Measurements from ENCODE around the gene PHF20. TPM values are rescaled to one million over a fixed set of nuclear protein-coding genes. Genes with fewer than 3 reads are reported as not detected.
A peak's percentile ranks its signal among the peaks of the same experiment; 100 is the strongest.
"Not testable (repeated sequence)": the region's sequence is repeated elsewhere in the genome, so short reads cannot be mapped to it uniquely, and the experiment has no call there.

PHF20 gene
- total RNA-seq, 3 donors from 2014 or later = 47.7 to 59.4 (median 48.8) TPM

DNA sequence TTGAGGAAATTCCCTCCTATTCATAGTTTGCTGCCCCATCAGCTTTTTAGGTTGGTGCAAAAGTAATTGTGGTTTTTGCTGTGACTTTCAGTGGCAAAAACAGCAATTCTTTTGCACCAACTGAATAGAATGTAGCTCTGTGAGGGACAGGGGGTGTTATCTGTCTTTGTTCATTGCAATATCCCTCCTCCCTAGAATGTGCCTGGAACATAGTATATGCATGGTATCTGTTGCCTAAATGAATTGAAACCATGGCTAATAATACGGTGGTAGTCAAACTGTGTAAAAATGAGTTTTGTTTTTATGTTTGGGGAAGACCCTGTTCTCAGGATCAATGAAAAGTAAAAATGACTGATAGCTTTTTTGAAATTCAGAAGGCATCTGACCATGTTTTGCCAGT is 137.4 kb downstream of the PHF20 start:
- Mint-ChIP-seq H3K36me3 (ENCODE audit: insufficient read depth) (peaks cover 44% of the 10 kb centered on the region), H3K4me3 (no peak overlapping the region), H3K9me3 (no peaks in the 10 kb centered on the region), H3K27me3 (ENCODE audit: low read depth) (no peaks in the 10 kb centered on the region), H3K4me1 (ENCODE audit: low read depth) (peaks cover 19% of the 10 kb centered on the region)
- ATAC-seq (peak; percentile 80 to 83), DNase-seq (no peak)

DNA sequence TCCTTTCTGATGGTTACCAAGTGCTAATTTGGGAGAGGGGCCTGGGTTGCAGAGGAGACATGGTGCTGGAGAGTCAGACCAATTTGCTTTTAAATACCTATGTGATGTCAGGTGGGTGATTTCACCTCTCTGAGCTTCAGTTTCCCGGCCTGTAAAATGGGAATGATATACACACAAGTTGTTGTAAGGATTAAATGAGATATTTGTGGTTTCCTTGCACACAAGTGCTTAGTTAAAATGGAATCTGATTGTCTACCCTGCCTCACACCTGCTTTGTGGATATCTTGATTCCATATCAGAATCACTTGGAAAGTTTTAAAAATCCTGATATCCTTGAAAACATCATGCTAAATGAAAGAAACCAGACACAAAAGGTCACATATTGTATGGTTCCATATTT is 138.0 kb downstream of the PHF20 start:
- no peak for DNase-seq
- Mint-ChIP-seq H3K27me3 (ENCODE audit: low read depth) (no peaks in the 10 kb centered on the region), H3K9me3 (no peaks in the 10 kb centered on the region), H3K4me3 (no peak overlapping the region), H3K36me3 (ENCODE audit: insufficient read depth) (peaks cover 44% of the 10 kb centered on the region), H3K4me1 (ENCODE audit: low read depth) (peaks cover 17% of the 10 kb centered on the region)
- ATAC-seq = no peak

DNA sequence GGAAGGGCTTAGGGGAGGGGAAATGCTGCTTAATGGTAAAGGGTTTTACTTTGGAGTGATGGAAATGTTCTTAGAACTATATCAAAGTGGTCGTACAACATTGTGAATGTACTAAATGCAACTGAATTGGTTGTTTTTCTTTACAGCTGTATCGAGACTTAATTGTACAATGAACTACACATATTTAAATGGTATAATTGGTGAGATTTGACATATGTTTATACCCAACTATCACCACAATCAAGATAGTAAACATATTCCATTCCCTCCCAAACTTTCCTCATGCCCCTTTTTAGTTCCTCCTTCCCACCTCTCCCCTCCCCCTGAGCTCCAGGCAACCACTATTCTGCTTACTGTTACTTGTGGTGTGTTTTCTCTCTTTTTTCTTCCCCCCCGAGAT is 138.4 kb downstream of the PHF20 start:
- no peaks in the 10 kb centered on the region for H3K27me3 Mint-ChIP-seq (ENCODE audit: low read depth)
- peaks cover 40% of the 10 kb centered on the region for H3K36me3 Mint-ChIP-seq (ENCODE audit: insufficient read depth)
- peaks cover 17% of the 10 kb centered on the region for H3K4me1 Mint-ChIP-seq (ENCODE audit: low read depth)
- ATAC-seq (no peak), DNase-seq (no peak)
- no peaks in the 10 kb centered on the region for H3K9me3 Mint-ChIP-seq
- H3K4me3 Mint-ChIP-seq = no peak overlapping the region

DNA sequence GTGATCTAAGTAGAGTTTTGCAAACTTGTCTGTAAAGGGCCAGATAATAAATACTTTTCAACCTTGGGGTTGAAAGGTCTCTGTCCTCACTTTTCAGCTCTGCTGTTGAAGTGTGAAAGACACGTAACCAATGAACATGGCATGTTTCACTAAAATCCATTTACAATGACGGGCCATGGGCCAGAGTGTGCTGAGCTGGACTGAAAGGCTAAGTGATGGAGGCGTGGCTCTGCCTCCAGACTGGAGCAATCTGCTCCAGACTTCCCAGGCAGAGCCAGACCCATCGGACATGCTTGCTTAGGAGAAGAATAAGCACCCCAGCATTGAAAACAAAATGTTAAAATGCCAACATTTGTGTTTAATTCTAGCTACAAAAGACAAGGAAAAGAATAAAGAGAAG is 141.1 kb downstream of the PHF20 start:
- Mint-ChIP-seq H3K9me3 (no peaks in the 10 kb centered on the region), H3K36me3 (ENCODE audit: insufficient read depth) (peaks cover 37% of the 10 kb centered on the region), H3K4me3 (no peak overlapping the region)

DNA sequence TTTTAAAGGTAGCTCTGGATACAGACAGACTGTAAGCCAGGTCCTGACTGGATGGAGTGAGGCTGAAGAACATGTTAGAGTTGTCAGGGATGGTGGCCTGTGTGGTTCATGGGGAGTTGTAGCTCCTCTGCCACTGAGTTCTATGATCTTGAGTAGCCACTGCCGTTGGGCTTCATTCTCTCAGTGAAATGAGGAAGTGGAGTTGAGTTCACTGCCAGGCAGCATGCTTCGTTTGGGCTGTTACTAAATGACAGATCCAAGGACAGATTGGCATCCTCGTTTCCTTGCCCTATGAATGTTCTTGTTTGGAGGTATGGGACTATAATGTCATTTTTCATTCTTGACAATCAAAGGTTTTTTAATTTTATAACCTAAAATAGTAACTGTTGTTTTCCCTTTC is 145.3 kb downstream of the PHF20 start:
- DNase-seq (no peak), ATAC-seq (no peak)

More for the DNA sequence above, 141.1 kb downstream of the PHF20 start:
- Mint-ChIP-seq H3K27me3 (ENCODE audit: low read depth) (no peaks in the 10 kb centered on the region), H3K4me1 (ENCODE audit: low read depth) (peaks cover 13% of the 10 kb centered on the region)
- DNase-seq = no peak
- no peak for ATAC-seq

DNA sequence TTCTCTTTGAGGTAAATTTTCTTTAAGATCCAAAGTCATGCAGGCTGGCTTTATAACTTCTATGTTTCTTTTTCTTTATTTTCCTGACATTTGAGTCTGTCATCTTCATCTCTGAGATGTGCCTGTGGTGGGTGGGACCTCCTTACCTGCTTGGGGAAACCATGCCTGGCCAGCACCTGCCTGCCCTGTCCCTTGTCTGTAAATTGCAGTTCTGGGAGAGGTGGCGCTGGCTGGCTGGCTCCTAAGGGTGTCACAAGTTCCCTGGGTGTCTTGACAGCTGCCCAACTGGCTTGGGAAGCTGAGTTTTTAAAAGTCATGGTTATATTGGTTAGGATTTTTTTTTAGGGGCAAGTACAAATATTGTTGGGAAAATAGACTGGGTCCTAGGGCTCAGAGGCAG is 146.2 kb downstream of the PHF20 start:
- ATAC-seq = no peak
- peaks cover 29% of the 10 kb centered on the region for H3K36me3 Mint-ChIP-seq (ENCODE audit: insufficient read depth)
- no peak for DNase-seq
- no peaks in the 10 kb centered on the region for H3K9me3 Mint-ChIP-seq
- no peaks in the 10 kb centered on the region for H3K27me3 Mint-ChIP-seq (ENCODE audit: low read depth)
- no peak overlapping the region for H3K4me3 Mint-ChIP-seq
- H3K4me1 Mint-ChIP-seq (ENCODE audit: low read depth) = no peaks in the 10 kb centered on the region

More for the DNA sequence above, 145.3 kb downstream of the PHF20 start:
- no peaks in the 10 kb centered on the region for H3K27me3 Mint-ChIP-seq (ENCODE audit: low read depth)
- no peaks in the 10 kb centered on the region for H3K9me3 Mint-ChIP-seq
- peaks cover 35% of the 10 kb centered on the region for H3K36me3 Mint-ChIP-seq (ENCODE audit: insufficient read depth)
- no peak overlapping the region for H3K4me3 Mint-ChIP-seq
- H3K4me1 Mint-ChIP-seq (ENCODE audit: low read depth) = no peaks in the 10 kb centered on the region

DNA sequence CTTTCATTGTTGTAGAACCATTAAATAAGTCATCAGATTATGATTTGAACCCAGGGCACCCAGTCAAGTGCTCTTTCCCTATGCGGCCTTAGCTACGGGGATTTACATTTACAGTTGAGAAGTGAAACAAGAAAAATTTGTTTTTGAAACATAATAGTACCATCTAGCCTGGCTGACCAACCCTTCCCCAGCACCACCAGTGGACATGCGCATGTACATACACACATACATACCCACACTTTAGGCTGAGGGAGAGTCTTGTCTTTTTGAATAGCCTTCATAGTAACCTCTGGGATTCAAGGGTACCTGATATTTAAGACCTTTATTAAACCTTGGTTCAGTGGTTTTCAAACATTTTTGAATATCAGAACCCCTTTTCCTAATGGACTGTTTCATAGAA is 148.7 kb downstream of the PHF20 start:
- no peak for ATAC-seq
- Mint-ChIP-seq H3K4me1 (ENCODE audit: low read depth) (no peaks in the 10 kb centered on the region), H3K9me3 (no peaks in the 10 kb centered on the region)

DNA sequence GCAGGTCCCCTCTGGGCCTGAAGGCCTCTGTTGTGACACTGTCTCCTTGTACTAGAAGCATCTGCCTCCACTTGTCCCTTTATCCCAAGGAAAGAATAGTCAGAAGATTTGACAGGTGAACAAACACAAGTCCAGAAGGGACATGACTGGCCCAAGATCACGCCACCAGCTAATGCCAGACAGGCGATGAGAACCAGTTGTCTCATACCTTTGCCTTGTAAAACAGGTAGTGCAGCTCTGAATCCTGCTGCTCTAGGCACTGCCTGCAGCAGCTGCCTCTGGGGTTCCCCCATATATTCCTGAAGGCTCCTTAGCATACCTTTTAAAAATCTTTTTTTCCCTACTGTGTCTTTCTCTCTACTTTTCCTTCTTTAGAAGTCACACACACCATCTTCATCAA is 157.5 kb downstream of the PHF20 start:
- Mint-ChIP-seq H3K36me3 (ENCODE audit: insufficient read depth) (peaks cover 40% of the 10 kb centered on the region), H3K27me3 (ENCODE audit: low read depth) (no peaks in the 10 kb centered on the region), H3K9me3 (no peaks in the 10 kb centered on the region), H3K4me1 (ENCODE audit: low read depth) (peaks cover 2% of the 10 kb centered on the region), H3K4me3 (no peak overlapping the region)
- DNase-seq (no peak), ATAC-seq (no peak)

More for the DNA sequence above, 148.7 kb downstream of the PHF20 start:
- H3K36me3 Mint-ChIP-seq (ENCODE audit: insufficient read depth) = peaks cover 18% of the 10 kb centered on the region
- no peaks in the 10 kb centered on the region for H3K27me3 Mint-ChIP-seq (ENCODE audit: low read depth)
- no peak for DNase-seq
- no peak overlapping the region for H3K4me3 Mint-ChIP-seq

DNA sequence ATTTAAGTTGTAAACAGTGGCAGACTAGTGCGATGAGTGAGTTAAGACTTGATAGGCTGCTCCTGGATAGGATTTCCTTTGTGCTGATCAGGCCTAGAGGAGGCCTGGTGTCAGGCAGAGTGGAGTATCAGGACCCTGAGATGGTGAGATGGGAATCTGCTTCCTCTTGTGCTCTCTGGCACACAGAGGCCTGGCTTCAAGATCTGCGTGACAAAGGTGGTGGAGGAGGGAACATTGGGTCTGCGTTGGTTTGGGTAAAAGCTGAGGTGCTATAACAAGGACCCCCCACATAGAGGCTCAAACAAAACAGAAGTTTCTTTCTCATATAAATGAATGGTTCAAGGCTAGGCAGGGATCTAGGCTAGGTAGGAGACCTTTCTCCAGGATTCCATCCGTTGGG is 162.2 kb downstream of the PHF20 start:
- no peak for DNase-seq
- H3K4me3 Mint-ChIP-seq = no peak overlapping the region
- H3K9me3 Mint-ChIP-seq = no peaks in the 10 kb centered on the region
- ATAC-seq = no peak
- peaks cover 34% of the 10 kb centered on the region for H3K36me3 Mint-ChIP-seq (ENCODE audit: insufficient read depth)
- H3K4me1 Mint-ChIP-seq (ENCODE audit: low read depth) = peaks cover 2% of the 10 kb centered on the region
- H3K27me3 Mint-ChIP-seq (ENCODE audit: low read depth) = no peaks in the 10 kb centered on the region

DNA sequence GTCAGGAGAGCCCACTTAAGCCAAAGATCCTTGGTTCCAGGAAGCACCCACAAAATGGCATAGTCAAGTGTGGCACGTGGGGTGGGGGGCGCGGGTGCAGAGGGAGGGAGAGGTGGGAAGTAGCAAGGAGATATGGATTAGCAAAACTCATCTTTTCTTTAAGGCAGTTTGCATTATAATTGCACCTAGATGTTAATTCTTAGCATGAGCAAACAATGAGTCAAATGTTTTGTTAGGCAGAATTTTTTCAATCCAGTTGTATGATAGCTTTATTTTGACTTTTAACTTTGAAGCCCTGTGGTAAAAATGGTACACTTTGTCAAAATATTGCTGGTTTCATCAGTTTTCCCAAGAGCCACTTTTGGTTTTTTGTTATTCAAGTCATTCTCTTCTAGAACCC is 167.4 kb downstream of the PHF20 start:
- Mint-ChIP-seq H3K4me3 (no peak overlapping the region), H3K36me3 (ENCODE audit: insufficient read depth) (peaks cover 29% of the 10 kb centered on the region), H3K27me3 (ENCODE audit: low read depth) (no peaks in the 10 kb centered on the region), H3K9me3 (no peaks in the 10 kb centered on the region), H3K4me1 (ENCODE audit: low read depth) (no peaks in the 10 kb centered on the region)
- ATAC-seq (no peak), DNase-seq (no peak)

DNA sequence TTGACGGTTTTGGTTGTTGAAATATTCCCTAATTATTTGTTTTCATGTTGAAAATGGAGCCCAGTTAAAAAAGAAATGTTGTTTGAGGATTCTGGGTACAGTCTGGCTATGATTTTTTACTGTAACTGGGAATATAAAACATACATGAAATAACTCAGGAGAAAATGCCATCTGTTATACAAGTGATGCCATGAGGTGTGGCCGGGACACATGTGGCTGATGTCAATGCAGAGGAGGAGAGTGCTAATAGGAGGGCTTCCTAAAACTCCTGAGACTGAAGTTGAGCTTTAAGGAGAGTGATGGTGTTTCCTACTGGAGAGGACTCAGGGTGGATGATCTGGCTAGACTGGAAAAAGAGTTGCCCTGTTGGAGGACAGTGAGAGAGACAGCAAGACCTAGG is 169.8 kb downstream of the PHF20 start:
- Mint-ChIP-seq H3K4me3 (no peak overlapping the region), H3K27me3 (ENCODE audit: low read depth) (no peaks in the 10 kb centered on the region), H3K9me3 (no peaks in the 10 kb centered on the region), H3K4me1 (ENCODE audit: low read depth) (no peaks in the 10 kb centered on the region), H3K36me3 (ENCODE audit: insufficient read depth) (peaks cover 29% of the 10 kb centered on the region)
- no peak for ATAC-seq
- no peak for DNase-seq

DNA sequence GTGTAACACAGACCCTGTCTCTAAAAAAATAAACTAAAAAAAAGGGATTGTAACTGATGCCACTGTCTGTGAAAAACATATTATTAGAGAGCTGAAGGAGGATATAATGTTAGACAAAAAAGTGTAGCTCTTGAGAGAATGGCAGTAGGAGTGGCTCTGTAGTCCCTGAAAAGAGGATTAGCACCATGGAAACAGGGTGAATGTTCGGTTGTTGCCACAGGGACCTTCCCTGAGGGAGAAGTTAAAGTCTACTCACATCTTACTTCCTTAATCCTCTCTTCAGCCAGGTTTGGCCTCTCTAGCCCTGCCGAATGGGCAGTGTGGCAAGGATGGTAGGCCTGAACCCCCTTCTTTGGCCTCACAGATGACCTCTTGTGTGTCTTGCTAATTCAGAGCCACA is 170.4 kb downstream of the PHF20 start:
- Mint-ChIP-seq H3K9me3 (no peaks in the 10 kb centered on the region), H3K4me3 (no peak overlapping the region), H3K36me3 (ENCODE audit: insufficient read depth) (peaks cover 29% of the 10 kb centered on the region), H3K27me3 (ENCODE audit: low read depth) (no peaks in the 10 kb centered on the region), H3K4me1 (ENCODE audit: low read depth) (peaks cover under 1% of the 10 kb centered on the region)
- no peak for DNase-seq
- ATAC-seq = no peak

DNA sequence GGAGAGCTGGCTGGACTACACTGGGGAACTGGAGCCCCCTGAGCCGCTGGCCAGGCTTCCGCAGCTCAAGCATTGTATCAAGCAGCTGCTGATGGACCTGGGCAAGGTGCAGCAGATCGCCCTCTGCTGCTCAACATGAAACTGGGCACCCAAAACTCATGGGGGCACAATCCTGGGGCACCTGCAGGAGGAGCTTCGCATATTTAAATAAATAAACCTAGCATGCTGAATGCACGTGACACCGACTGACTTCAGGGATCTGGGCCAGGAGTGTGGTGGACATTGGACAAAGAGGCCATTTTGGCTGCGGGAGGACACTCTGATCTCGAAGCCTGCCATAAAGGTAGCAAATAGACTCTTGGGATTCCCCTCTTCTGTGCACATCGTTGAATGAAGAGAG is 175.7 kb downstream of the PHF20 start:
- H3K4me3 Mint-ChIP-seq = no peak overlapping the region
- H3K27me3 Mint-ChIP-seq (ENCODE audit: low read depth) = no peaks in the 10 kb centered on the region
- peaks cover 15% of the 10 kb centered on the region for H3K4me1 Mint-ChIP-seq (ENCODE audit: low read depth)
- peaks cover 15% of the 10 kb centered on the region for H3K36me3 Mint-ChIP-seq (ENCODE audit: insufficient read depth)
- peak in 1 of 2 donors; percentile 43 for ATAC-seq
- H3K9me3 Mint-ChIP-seq = no peaks in the 10 kb centered on the region
- no peak for DNase-seq

DNA sequence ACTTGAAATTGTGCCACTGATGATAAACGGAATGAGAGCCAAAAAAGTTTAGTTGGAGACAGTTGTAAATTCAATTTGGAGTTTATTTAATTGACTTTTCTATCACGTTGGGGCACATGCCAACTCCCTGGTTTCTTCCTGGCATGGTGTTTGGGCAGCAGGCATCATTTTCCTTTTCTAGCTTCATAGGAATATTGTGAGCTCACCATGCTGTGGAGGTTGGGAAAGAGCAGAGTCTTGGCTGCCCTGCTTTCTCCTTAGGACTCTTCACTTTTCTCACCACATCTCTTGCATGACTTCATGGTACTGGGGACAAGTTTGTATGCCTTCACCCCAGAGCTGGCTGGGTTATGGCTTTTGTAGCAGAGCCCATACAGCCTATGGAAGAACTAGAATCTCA is 176.1 kb downstream of the PHF20 start:
- Mint-ChIP-seq H3K36me3 (ENCODE audit: insufficient read depth) (peaks cover 14% of the 10 kb centered on the region), H3K27me3 (ENCODE audit: low read depth) (no peaks in the 10 kb centered on the region), H3K4me3 (no peak overlapping the region), H3K4me1 (ENCODE audit: low read depth) (peaks cover 19% of the 10 kb centered on the region), H3K9me3 (no peaks in the 10 kb centered on the region)
- ATAC-seq (no peak), DNase-seq (no peak)

DNA sequence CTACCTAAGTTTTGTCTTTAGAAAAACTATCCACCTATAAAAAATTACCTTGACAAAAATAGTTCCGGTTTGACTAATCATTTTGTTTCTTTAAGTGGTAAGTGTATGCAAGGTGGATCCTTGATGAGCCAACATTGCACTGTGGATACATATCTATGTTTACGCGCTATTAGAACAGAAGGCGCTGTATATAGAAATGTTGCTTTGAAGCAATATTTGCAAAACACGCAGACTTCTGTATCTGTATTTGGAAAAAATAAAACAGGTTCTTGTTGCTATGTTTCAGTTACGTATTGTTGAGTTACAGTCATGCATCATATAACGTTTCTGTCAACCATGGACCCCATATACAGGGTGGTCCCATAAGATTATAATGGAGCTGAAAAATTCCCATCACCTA is 178.3 kb downstream of the PHF20 start:
- H3K4me1 Mint-ChIP-seq (ENCODE audit: low read depth) = peaks cover 22% of the 10 kb centered on the region
- no peaks in the 10 kb centered on the region for H3K27me3 Mint-ChIP-seq (ENCODE audit: low read depth)
- no peak overlapping the region for H3K4me3 Mint-ChIP-seq
- ATAC-seq (no peak), DNase-seq (no peak)
- H3K36me3 Mint-ChIP-seq (ENCODE audit: insufficient read depth) = peaks cover 10% of the 10 kb centered on the region
- H3K9me3 Mint-ChIP-seq = no peaks in the 10 kb centered on the region

DNA sequence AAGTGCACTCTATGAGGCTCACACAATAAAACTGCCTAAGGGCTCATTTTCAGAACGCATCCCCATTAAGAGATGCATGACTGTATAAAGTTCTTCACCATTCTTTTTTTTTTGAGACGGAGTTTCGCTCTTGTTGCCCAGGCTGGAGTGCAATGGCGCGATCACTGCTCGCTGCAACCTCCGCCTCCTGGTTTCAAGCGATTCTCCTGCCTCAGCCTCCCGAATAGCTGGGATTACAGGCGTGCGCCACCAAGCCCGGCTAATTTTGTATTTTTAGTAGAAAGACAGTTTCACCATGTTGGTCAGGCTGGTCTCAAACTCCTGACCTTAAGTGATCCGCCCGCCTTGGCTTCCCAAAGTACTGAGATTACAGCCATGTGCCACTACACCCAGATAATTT is 180.3 kb downstream of the PHF20 start:
- not testable (repeated sequence) for DNase-seq; ATAC-seq; H3K9me3 Mint-ChIP-seq; H3K27me3 Mint-ChIP-seq (ENCODE audit: low read depth); H3K36me3 Mint-ChIP-seq (ENCODE audit: insufficient read depth)
- Mint-ChIP-seq H3K4me1 (ENCODE audit: low read depth) (peaks cover 22% of the 10 kb centered on the region), H3K4me3 (peak overlapping the region; percentile 99)
